ENCODE measurements around the gene PVALB. TPM values are rescaled to one million over a fixed set of nuclear protein-coding genes. Genes with fewer than 3 reads are reported as not detected.
A peak's percentile ranks its signal among the peaks of the same experiment; 100 is the strongest.

Gene PVALB
- polyA plus RNA-seq, 3 donors = 0.65 TPM; not detected in 2

DNA sequence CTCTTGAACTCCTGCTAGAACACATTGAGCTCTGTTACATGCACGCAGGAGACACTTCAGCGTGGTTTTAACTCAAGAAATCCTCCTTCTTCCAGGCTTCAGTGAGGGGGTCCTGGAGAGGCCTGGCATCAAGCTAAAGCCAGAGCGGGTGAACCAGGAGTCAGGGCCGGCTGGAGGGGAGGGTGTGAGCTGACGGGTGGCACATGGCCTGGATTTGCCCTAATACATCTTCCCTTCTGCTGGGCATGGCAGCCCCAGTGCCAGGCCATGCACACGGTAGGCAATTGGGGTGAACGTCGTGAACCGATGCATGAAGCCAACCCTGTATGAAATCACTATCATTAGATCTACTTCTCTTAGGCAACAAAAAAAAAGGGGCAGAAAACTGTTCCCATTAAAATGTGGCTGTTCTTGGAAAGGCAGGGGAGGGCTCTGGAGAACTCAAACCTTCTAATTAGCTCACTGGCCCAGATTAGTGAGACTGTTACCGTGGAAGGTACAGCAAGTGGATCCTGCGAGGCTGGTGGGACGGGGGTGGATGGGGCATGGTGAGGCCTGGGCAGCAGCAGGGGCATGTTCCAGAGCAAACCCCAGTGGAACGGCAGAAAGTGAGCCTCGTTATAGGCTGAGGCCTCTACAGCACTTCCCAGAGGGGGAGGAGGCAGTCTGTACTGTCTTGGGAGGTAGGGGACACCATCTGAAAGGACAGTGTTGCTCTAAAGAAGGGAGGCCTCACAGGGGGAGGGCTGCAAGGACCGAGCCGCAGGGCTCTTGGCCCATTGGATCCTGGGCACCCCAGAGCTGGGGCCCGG is 51.5 kb downstream of the PVALB start:
- no peaks in the 10 kb centered on the region for H3K79me2 ChIP-seq (ENCODE audit: insufficient read depth, low read length)
- peaks cover 3 to 5% of the 10 kb centered on the region in 2 donors for H3K4me1 ChIP-seq (ENCODE audit: control insufficient read depth in 1 of 2, insufficient read depth in 2 of 2, low read length in 2 of 2)
- H3K4me2 ChIP-seq (replicated peaks; ENCODE audit: extremely low read depth, low read length, poor library complexity, severe bottlenecking) = no peak overlapping the region
- peaks cover 32 to 62% of the 10 kb centered on the region in 2 donors for H3K36me3 ChIP-seq (replicated peaks in 1 of 2; ENCODE audit: control insufficient read depth in 1 of 2, insufficient read depth in 2 of 2, low read length in 2 of 2)
- TF ChIP-seq, protein P1, sequence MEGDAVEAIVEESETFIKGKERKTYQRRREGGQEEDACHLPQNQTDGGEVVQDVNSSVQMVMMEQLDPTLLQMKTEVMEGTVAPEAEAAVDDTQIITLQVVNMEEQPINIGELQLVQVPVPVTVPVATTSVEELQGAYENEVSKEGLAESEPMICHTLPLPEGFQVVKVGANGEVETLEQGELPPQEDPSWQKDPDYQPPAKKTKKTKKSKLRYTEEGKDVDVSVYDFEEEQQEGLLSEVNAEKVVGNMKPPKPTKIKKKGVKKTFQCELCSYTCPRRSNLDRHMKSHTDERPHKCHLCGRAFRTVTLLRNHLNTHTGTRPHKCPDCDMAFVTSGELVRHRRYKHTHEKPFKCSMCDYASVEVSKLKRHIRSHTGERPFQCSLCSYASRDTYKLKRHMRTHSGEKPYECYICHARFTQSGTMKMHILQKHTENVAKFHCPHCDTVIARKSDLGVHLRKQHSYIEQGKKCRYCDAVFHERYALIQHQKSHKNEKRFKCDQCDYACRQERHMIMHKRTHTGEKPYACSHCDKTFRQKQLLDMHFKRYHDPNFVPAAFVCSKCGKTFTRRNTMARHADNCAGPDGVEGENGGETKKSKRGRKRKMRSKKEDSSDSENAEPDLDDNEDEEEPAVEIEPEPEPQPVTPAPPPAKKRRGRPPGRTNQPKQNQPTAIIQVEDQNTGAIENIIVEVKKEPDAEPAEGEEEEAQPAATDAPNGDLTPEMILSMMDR (IDR thresholded peaks at IDR 0.05) = no peak
- no peaks in the 10 kb centered on the region for H3K9me3 ChIP-seq (replicated peaks in 1 of 2; ENCODE audit: control insufficient read depth in 1 of 2, insufficient read depth in 1 of 2, low read length in 2 of 2)
- Mint-ChIP-seq H3K4me3 (no peak overlapping the region), H3K4me1 (peaks cover 5% of the 10 kb centered on the region), H3K9me3 (no peaks in the 10 kb centered on the region), H3K27ac (peak overlapping the region in 1 of 7 donors; percentile 3), H3K36me3 (peaks cover 41 to 44% of the 10 kb centered on the region in 2 donors), H3K27me3 (ENCODE audit: low read depth in 3 of 3) (peaks cover 0 to 2% (median 0%) of the 10 kb centered on the region in 3 donors)
- H4K20me1 ChIP-seq (ENCODE audit: insufficient read depth, low read length) = no peaks in the 10 kb centered on the region
- H3K27ac ChIP-seq (ENCODE audit: low read depth in 1 of 2, low read length in 2 of 2) = no peak overlapping the region
- intact Hi-C loops (cut with micrococcal nuclease) = no loop called here
- H3K4me3 ChIP-seq (replicated peaks in 1 of 3; ENCODE audit: low read depth in 2 of 3, low read length in 3 of 3) = no peak overlapping the region
- H3K9ac ChIP-seq (ENCODE audit: insufficient read depth, low read length, poor library complexity, severe bottlenecking) = no peak overlapping the region
- no peaks in the 10 kb centered on the region for H3K27me3 ChIP-seq (ENCODE audit: control insufficient read depth in 2 of 2, insufficient read depth in 2 of 2, low read length in 2 of 2)
- no peak overlapping the region for H2AFZ ChIP-seq (ENCODE audit: insufficient read depth, low read depth, low read length, poor library complexity, severe bottlenecking)
- 100% methylated on average over 14 of the region's 17 CpGs for WGBS (ENCODE audit: insufficient coverage)
- no peak for DNase-seq

DNA sequence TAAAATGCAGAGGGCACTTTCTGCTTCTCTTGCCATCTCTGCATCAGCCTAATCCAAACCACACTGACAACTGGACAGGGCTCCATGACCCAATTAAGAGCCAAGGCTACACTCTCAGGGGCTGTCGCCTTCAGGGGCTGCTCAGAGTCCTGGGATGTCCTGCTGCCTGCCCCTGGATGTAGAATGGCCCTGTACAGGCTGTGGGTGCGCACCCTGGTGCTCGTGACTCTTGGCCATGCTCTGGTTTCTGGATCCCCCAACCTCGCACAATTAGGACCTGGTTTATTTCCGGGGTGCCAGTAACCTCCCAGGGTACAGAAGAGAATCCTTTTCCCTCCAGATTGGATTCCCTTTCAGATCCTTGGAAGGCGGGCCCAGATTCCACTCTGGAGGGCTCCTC is 52.2 kb downstream of the PVALB start:
- no peak overlapping the region for H3K4me2 ChIP-seq (replicated peaks; ENCODE audit: extremely low read depth, low read length, poor library complexity, severe bottlenecking)
- Mint-ChIP-seq H3K4me1 (no peaks in the 10 kb centered on the region), H3K27me3 (ENCODE audit: low read depth in 3 of 3) (peaks cover 0 to 2% (median 0%) of the 10 kb centered on the region in 3 donors), H3K9me3 (no peaks in the 10 kb centered on the region), H3K27ac (no peak overlapping the region), H3K4me3 (no peak overlapping the region), H3K36me3 (peaks cover 41 to 49% of the 10 kb centered on the region in 2 donors)
- H3K4me1 ChIP-seq (ENCODE audit: control insufficient read depth in 1 of 2, insufficient read depth in 2 of 2, low read length in 2 of 2) = no peaks in the 10 kb centered on the region
- no peak overlapping the region for H3K27ac ChIP-seq (ENCODE audit: low read depth in 1 of 2, low read length in 2 of 2)
- H3K9ac ChIP-seq (ENCODE audit: insufficient read depth, low read length, poor library complexity, severe bottlenecking) = no peak overlapping the region
- no peak overlapping the region for H2AFZ ChIP-seq (ENCODE audit: insufficient read depth, low read depth, low read length, poor library complexity, severe bottlenecking)
- no peaks in the 10 kb centered on the region for H3K9me3 ChIP-seq (replicated peaks in 1 of 2; ENCODE audit: control insufficient read depth in 1 of 2, insufficient read depth in 1 of 2, low read length in 2 of 2)
- WGBS (ENCODE audit: insufficient coverage) = 100% methylated on average over 5 of the region's 6 CpGs
- intact Hi-C loops (cut with micrococcal nuclease) = no loop called here
- H3K36me3 ChIP-seq (replicated peaks in 1 of 2; ENCODE audit: control insufficient read depth in 1 of 2, insufficient read depth in 2 of 2, low read length in 2 of 2) = peaks cover 33 to 62% of the 10 kb centered on the region in 2 donors
- no peak overlapping the region for H3K4me3 ChIP-seq (replicated peaks in 1 of 3; ENCODE audit: low read depth in 2 of 3, low read length in 3 of 3)
- TF ChIP-seq, protein P1 (IDR thresholded peaks at IDR 0.05) = no peak
- DNase-seq = no peak
- no peaks in the 10 kb centered on the region for H4K20me1 ChIP-seq (ENCODE audit: insufficient read depth, low read length)
- no peaks in the 10 kb centered on the region for H3K79me2 ChIP-seq (ENCODE audit: insufficient read depth, low read length)
- no peaks in the 10 kb centered on the region for H3K27me3 ChIP-seq (ENCODE audit: control insufficient read depth in 2 of 2, insufficient read depth in 2 of 2, low read length in 2 of 2)

Data from CD14-positive monocyte (primary cell).